Endothelial cell of umbilical vein (primary cell): ENCODE measurements around the gene TYW1.
"Not testable (repeated sequence)": the region's sequence is repeated elsewhere in the genome, so short reads cannot be mapped to it uniquely, and the experiment has no call there.

Experiments used
- CTCF ChIP-seq, 2 donors: IDR thresholded peaks; 1 replicate in 1 of 2; 2 replicates in 1 of 2; pipeline ENCODE4 v1.5.1; 2011; ENCODE audit warnings: low read length in 2 of 2, mild to moderate bottlenecking in 2 of 2, moderate library complexity in 2 of 2, control low read depth in 1 of 2, inconsistent platforms in 1 of 2, low read depth in 1 of 2; ENCODE audit not compliant: insufficient read depth in 1 of 2; ENCODE audit errors: extremely low read depth in 1 of 2
- POLR2A ChIP-seq: IDR thresholded peaks from 2 replicates; pipeline ENCODE4 v1.6.1; 2012; ENCODE audit warnings: low read depth, mild to moderate bottlenecking, control low read depth, low read length

DNA sequence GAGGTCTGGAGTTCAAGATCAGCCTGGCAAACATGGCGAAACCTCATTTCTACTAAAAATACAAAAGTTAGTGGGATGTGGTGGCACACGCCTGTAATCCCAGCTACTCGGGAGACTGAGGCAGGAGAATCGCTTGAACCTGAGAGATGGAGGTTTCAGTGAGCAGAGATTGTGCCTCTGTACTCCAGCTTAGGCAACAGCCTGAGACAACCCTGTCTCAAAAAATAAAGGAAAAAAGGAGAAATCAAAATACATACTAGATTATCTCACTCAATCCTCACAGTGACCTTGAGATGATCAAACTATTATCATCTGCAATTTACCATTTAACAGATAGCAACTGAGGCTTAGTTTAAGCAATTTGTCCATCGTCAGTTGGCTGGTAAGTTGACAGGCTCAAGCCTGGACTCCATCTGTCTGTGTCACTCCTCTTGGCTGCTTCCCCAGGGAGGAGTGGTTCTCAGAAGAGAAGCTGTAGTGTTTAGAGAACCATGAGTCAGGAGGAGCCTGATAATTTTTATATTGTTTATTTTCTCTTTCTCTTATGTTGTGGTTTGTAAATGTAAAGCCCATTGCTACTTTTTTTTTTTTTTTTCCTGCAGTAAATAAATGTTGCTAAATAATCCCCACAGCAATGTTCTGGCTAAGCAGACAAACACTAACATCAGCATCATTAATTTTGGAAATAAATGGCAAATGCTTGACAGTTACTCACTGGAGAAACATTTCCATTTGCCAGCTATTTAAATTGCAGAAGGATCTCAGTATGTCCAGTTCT lies 46.3 kb downstream of the TYW1 start:
- TF ChIP-seq CTCF (IDR thresholded peaks at IDR 0.05; ENCODE audit: extremely low read depth in 1 of 2, insufficient read depth in 1 of 2, low read depth in 1 of 2, low read length in 2 of 2); POLR2A: not testable (repeated sequence)
